WTC11 (cell line): Measurements from ENCODE around the gene ZIC5.

Experiments
- CREM ChIP-seq: sonication (generic); formaldehyde crosslinking; IDR thresholded peaks from 2 replicates; pipeline ENCODE4 v1.8.1; 2022; ENCODE audit warnings: mild to moderate bottlenecking, missing genetic modification reagents, moderate library complexity
- CTCF ChIP-seq: fragments of 200-600 bp; IDR thresholded peaks from 2 replicates; pipeline ENCODE4 v1.8.0; 2022; ENCODE audit warnings: antibody characterized with exemption
- PREB ChIP-seq: sonication (generic); formaldehyde crosslinking; IDR thresholded peaks from 2 replicates; pipeline ENCODE4 v1.8.1; 2022; ENCODE audit warnings: mild to moderate bottlenecking, missing genetic modification reagents, moderate library complexity, borderline replicate concordance
- TF ChIP-seq, protein P1 (sequence below): sonication (generic); formaldehyde crosslinking; conservative IDR thresholded peaks from 2 replicates; pipeline ENCODE4 v1.8.1; 2023; ENCODE audit warnings: mild to moderate bottlenecking, low read depth, missing genetic modification reagents, moderate library complexity
- TF ChIP-seq, protein P2 (sequence below): sonication (generic); formaldehyde crosslinking; IDR thresholded peaks from 2 replicates; pipeline ENCODE4 v1.8.0; 2022; ENCODE audit warnings: mild to moderate bottlenecking, missing genetic modification reagents
- TF ChIP-seq, protein P3 (sequence below): sonication (generic); formaldehyde crosslinking; IDR thresholded peaks from 2 replicates; pipeline ENCODE4 v1.8.0; 2022; ENCODE audit warnings: mild to moderate bottlenecking, missing genetic modification reagents

DNA sequence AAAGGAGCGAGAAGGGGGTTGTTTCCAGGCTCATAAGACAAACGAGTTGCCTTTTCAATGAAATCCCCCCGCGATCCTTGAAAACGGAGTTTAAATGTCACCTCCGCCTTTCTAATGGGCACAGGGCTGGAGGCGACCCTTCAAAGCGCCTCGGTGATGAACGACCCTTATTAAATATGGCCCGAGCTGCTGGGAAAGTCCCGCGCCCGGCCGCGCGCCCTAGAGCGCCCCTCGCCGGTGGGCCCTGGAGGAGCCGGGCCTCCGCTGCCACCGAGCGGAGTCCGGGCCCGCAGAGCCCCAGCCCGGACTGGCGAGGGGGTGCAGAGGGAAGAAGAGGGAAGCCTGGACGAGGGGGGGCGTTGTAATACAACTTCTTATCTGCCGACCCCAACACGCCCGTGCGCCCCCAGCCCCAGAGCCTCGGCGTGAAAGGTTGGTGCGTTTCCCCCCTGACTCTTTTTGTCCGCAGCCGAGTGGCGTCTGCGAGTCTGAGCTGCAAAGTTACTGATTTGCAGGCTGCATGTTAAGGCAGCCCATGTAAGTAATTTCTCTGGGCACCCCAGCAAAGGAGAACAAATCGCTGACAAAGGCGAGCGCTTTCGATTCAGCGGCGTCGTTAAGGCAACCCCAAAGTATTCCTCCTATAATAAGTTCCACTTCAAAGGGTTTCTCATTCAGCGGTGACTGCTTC is 11.9 kb downstream of the ZIC5 start:
- TF ChIP-seq, protein P1, sequence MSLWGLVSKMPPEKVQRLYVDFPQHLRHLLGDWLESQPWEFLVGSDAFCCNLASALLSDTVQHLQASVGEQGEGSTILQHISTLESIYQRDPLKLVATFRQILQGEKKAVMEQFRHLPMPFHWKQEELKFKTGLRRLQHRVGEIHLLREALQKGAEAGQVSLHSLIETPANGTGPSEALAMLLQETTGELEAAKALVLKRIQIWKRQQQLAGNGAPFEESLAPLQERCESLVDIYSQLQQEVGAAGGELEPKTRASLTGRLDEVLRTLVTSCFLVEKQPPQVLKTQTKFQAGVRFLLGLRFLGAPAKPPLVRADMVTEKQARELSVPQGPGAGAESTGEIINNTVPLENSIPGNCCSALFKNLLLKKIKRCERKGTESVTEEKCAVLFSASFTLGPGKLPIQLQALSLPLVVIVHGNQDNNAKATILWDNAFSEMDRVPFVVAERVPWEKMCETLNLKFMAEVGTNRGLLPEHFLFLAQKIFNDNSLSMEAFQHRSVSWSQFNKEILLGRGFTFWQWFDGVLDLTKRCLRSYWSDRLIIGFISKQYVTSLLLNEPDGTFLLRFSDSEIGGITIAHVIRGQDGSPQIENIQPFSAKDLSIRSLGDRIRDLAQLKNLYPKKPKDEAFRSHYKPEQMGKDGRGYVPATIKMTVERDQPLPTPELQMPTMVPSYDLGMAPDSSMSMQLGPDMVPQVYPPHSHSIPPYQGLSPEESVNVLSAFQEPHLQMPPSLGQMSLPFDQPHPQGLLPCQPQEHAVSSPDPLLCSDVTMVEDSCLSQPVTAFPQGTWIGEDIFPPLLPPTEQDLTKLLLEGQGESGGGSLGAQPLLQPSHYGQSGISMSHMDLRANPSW (CRISPR knock-in tag): no peak
- no peak for TF ChIP-seq CTCF
- TF ChIP-seq, protein P2, sequence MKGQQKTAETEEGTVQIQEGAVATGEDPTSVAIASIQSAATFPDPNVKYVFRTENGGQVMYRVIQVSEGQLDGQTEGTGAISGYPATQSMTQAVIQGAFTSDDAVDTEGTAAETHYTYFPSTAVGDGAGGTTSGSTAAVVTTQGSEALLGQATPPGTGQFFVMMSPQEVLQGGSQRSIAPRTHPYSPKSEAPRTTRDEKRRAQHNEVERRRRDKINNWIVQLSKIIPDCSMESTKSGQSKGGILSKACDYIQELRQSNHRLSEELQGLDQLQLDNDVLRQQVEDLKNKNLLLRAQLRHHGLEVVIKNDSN (CRISPR knock-in tag): no peak
- TF ChIP-seq, protein P3, sequence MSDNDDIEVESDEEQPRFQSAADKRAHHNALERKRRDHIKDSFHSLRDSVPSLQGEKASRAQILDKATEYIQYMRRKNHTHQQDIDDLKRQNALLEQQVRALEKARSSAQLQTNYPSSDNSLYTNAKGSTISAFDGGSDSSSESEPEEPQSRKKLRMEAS (CRISPR knock-in tag): no peak
- no peak for TF ChIP-seq PREB (CRISPR knock-in tag)
- no peak for TF ChIP-seq CREM
